ACHN (cell line): ENCODE data around the gene ITGA7.

ENCODE experiments used
- DNase-seq: peaks from one replicate; pipeline ENCODE4 v3.0.0-alpha.2; 2015
- in situ Hi-C: cut with HindIII; loops from 2 replicates; pipeline ENCODE4 v1.10.0; 2017; ENCODE audit warnings: low sequenced_read_pairs, low pct_ligation_motif_present, low pct_unique_long_range_greater_than_20kb

ITGA7 gene

DNA sequence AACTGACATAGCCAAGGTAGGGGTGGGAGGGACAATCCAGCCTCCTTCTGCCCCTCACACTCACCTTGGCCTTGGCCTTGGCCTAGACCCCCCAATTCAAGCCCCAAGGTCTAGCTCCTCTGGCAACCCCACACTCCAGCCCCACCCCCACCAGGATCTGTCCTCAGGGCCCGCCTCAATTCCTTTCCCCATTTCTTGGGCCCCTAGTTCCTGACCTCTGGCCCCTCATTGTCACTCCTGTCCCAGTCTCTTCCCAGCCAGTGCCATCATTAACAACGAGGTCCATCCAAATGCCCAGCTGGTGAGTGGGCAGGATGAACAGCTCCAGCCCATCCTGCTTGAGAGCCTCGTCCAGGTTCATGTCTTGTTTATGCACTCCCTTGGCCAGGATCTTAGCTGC lies 28.4 kb upstream of the ITGA7 start:
- in situ Hi-C loops, result no loop called here
- DNase-seq, result no peak

DNA sequence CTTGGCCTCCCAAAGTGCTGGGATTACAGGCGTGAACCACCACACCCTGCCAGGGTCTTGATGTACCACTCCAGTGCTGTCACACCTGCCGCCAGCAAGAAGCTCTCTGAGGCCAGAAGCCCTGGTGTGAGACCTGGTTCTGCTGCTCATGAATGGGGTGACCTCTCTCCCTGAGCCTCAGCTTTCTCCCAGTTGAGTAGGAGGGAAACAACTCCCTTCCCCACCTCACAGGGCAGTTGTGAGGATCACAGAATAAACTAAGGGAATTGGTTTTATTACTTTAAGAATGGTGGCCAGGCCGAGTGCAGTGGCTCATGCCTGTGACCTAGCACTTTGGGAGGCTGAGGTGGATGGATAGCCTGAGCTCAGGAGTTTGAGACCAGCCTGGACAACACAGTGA lies 26.9 kb upstream of the ITGA7 start:
- DNase-seq, result no peak
- in situ Hi-C loops, result no loop called here

DNA sequence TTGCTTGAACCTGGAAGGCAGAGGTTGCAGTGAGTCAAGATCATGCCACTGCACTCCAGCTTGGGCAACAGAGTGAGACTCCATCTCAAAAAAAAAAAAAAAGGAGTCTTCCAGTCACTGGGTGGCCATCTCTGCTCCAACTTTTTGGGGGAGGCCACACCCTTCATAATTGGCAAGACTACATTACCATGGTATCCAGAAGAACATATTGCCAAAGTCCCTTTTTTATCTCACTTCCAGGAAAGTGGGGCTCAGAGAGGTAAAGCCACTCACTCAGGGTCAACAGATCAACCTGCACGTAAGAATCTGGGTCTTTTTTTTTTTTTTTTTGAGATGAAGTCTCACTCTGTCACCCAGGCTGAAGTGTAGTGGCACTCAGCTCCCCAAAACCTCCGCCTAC lies 26.2 kb upstream of the ITGA7 start:
- no peak for DNase-seq
- in situ Hi-C loops, result no loop called here

DNA sequence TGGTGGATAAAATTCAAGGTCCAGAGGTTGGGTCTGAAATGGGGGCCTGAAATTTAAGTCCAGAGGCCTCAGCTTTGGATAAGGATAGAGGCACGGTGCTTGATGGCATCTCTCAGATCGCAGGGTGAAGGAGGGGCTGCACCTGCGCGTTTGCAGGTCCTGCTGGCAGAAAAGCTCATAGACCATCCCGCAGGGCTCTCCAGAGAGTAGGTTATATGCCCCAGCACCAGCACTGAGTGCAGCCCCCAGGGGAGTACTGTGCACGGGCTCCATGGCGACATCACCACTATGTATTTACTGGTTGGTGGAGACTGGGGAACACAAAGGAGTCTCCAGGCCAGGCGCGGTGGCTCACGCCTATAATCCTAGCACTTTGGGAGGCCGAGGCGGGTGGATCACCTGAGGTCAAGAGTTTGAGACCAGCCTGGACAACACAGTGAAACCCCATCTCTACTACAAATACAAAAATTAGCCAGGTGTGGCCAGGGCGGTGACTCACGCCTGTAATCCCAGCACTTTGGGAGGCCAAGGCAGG lies 25.4 kb upstream of the ITGA7 start:
- in situ Hi-C loops, result no loop called here
- no peak for DNase-seq

DNA sequence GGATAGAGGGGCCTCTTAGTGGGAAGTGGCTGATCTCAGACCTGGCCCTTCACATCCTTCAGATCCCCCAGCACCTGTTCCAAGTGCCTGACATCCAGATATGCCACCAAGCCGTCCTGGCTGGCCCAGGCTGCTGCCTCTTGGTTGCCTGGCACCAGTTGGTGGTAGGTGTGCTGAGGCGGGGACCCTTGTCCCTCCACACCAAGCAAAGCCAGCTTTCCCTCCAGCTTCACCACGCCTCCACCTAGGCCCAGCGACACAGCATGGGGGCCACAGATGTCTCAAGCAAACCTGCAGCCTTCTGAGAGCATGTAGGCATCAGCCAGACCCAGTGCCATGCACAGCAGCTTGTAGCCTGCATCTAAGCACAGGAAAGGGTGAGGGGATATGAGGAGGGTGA lies 24.6 kb upstream of the ITGA7 start:
- DNase-seq, result no peak
- in situ Hi-C loops, result no loop called here

DNA sequence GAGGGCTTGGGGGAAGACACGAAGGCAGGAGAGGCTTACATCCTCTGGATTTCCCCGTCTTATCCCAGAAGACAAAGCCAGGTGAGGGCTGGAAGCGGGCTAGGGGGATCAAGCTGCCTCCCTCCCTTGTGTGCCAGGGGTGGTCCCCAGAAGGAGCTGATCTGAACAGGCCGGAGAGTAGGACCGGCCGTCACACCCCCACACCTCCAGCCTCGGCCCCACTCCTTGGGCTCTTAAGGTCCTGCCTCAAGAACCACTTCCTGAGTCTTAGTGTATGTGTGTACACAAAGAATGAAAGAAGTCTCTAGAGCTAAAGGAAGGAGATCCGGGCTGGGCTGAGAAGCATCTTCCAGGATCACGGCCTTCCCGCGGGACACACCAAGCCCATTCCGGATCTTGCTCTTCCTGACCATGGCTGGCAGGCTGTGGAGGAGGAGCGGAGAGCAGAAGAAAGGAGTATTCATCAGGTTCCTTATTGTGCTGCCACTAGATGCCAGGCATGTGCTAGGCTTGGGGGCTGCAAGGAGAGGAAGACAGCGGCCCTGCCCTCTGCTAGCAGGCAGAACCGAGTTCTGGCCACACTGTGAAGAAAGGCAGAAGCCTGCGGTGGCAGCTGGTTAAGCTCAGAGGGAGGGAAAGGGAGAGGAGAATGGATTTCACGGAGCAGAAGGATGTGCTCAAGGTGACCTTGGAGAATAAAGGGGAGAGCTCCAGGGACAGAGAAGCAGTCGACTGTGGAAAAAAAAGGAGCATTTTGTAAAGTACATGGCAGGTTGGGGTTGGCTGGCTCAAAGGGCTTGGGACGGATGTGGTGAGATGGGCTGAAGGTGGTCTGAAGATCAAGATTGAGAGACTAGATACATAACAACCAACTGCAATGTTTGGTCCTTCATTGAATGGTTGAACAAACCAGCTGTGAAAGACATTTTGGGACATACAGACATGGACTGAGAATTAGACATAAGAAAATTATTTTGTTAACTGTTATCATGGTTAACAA lies 22.4 kb upstream of the ITGA7 start:
- DNase-seq, result peak; percentile 78
- in situ Hi-C loops, result no loop called here

DNA sequence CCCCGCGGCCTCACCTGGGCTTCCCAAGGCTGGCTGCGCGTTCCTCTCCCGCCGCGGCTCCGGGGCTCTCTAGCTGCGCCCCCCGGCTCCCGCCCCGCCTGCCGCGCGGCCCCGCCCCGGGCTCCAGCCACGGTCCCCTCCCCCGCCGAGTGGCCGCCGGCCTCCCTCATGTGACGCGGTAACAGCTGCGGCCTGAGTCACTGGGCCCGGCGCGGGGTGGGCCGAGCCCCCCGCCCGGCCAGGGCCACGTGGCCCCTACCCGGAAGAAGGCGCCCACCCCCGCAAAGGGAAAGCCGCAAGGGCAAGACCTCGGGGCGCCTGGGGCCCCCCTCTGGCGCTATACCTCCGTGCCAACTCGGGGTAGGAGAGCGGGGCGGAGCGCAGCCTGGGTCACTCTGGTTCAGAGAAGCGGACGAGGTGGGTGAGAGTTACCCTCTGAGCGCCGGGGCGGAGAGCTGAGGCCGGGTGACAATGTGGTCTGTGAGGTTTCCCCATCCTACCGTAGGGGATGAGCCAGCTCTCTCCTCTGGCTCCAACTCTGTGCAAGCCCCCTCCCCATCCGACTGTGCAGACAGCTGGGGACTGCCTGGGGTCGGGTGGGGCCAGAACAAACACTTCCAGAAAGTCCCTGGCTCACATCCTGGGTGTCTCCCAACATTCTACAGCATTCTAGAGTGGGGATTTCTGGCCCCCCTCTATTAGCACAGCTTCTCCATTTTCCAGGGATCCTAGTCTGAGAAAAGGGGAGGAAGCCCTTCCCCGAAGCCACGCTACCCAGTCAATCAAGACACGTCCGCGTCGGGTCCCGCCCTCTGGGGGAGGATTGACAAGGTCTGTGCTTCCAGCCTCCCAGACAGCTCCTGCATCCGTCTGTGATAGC lies 21.5 kb upstream of the ITGA7 start, which contains the start of gene CD63:
CD63 (minus strand) TSS at position 71 of the 880 bp plus-strand sequence. CDS start 668 bp downstream, outside the sequence.
- in situ Hi-C loops, result no loop called here
- DNase-seq, result peak; percentile 99

DNA sequence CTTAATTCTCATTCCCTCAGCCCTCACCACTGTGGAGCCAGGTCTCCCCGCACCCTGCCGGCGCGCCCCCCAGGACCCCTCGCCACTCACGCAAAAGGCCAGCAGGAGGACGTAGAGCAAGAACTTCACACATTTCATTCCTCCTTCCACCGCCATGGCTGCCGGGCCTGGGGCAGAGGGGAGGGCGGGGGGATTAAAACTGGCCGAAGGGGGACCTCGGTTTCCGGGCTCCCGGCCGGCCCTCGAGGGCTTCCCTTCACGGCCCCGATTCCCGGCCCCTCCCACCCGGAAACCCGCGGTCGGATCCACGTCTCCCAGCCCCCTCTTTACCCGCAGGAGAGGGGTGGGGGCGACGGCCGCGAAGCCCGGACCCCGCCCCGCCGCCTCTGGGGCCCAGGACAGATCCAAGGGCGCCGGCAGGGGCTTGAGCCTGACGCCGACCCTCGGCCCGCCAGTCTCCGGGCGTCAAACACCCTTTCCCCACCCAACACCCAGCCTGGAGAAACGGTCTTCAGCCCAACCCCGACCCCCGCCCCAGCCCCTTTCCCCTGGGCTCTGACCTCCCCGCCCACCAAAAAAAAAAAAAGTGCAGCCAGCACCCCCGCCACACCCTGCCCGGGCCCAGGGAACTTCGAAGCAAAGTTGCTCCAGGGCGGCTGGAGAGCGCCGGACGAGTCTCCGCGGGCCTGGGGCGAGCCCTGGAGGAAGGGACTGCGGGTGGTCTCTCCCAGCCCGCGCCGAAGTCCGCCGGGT lies 20.7 kb upstream of the ITGA7 start:
- in situ Hi-C loops, result no loop called here
- peak; percentile 85 for DNase-seq

DNA sequence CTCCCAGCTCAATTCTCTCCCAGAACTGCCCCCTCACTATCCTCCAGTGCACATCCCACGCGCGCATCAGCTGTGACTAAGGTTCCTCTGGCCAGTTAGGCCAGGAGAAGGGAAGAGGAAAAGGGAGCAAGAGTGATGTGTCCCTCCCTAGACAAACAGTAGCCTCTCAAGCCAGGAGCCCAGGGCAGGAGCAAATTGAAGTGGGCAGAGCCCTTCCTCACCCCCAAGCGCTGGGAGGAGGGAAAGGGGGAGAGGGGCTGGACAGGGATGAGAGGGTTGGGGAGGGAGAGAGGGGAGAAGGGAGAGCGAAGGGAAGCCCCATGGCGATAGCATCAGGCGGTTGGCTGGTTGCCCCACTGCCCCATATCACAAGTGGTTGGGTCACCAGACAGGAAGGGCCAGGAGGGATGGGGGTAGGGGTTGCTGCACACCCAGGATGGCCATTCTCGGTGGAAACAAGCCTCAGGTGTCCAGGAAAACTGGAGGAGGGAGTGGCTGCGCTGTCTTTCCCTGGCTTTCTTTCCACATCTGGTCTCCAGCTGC lies 20.0 kb upstream of the ITGA7 start:
- peak; percentile 60 for DNase-seq
- in situ Hi-C loops, result no loop called here

DNA sequence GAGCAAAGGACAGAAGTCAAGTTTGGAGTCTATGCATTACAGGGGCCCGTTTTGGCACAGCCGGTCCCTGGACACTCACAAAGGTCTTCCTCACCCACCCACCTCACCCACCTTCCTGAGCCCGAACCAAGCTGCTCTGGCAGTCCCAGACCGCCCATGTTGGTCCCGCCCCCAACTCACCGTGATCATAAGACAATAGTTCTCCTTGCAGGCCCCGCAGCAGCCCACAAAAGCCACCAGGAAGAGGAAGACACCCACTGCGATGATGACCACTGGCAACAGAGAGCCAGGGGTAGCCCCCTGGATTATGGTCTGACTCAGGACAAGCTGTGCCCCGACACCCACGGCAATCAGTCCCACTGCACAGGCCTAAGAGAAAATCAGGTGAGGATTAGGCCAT lies 19.3 kb upstream of the ITGA7 start:
- DNase-seq, result no peak
- in situ Hi-C loops, result no loop called here

DNA sequence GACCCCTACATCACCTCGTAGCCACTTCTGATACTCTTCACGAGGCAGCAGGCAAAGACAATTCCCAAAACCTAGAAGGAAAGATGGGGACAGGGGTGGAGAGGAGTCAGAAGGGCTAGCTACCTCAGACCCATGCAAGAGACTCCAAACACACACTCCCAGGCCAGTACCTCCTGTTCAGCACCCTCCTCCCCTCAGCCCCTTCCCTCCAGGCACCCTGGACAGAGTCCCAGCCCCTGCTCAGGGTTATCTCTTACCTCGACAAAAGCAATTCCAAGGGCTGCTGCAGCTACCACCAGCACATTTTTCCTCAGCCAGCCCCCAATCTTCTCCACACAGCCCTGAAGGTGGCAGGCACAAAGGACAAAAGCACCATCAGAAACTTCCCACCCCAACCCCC lies 17.9 kb upstream of the ITGA7 start:
- no peak for DNase-seq
- in situ Hi-C loops, result no loop called here

DNA sequence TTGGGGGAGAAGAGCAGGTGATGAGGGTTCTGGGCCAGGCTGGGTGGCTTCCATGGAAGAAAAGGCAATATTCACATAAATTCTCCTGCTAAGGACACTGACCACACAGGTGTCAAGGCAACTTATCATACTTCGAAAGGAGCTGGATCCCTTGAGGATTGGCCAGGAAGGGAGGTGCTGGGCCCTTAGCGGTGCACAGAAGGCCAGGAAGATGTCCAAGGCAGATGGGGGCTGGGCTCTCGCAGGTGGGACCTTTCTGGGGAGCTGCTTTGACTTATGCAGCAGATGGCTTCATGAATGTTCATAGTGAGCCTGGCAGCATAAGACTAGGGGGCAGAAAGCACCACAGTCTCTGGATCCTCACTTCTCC lies 17.2 kb upstream of the ITGA7 start:
- in situ Hi-C loops, result no loop called here
- no peak for DNase-seq

DNA sequence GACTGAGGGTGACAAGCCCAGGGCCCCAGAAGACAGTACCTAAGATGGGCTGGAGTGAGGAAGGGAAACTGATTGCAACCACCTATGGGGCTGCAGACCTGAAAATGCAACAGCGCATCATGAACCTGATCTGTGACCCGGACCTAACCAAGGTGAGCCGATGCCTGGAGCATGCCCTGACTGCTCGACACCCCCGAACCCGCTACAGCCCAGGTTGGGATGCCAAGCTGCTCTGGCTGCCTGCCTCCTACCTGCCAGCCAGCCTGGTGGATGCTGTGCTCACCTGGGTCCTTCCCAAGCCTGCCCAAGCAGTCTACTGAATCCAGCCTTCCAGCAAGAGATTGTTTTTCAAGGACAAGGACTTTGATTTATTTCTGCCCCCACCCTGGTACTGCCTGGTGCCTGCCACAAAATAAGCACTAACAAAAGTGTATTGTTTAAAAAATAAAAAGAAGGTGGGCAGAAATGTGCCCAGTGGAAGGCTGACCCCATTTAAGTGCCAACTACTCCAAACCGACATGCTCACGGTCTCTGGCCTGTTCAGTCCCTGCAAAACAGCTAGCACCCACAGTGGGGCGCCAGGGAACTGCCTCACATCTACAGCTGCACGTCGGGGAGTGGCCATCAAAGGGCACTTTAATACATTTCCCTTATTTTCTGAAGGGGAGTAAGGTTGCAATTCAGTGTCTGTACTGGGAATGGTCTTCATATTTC lies 16.7 kb upstream of the ITGA7 start:
- in situ Hi-C loops, result no loop called here
- peak; percentile 82 for DNase-seq

DNA sequence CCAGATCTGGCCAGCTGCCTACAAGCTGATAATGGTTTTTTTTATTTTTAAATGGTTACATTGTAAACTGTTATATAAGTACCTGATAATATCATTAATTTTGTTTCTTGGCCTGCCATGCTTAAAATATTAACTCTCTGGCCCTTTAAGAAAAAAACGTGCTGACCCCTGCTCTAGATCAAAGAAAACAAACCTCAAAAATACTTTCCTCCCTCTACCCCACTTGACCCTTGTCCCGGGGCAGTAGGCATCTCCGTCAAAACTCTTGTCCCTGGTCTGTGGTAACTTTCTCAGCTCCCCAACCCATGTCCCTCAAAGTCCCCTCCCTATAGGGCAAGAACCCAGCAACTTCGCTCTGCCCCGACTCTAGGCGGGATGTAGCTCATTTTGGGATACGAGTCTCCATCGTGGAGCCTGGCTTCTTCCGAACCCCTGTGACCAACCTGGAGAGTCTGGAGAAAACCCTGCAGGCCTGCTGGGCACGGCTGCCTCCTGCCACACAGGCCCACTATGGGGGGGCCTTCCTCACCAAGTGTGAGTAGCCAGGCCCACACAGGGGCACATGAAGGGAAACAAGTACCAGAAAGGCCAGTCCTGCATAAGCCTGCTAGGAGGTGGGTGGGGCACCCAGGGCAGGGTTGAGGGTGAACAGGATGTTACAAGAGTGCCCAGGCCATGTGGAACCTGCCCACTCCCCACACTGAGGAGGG lies 16.0 kb upstream of the ITGA7 start:
- in situ Hi-C loops, result no loop called here
- DNase-seq, result no peak

DNA sequence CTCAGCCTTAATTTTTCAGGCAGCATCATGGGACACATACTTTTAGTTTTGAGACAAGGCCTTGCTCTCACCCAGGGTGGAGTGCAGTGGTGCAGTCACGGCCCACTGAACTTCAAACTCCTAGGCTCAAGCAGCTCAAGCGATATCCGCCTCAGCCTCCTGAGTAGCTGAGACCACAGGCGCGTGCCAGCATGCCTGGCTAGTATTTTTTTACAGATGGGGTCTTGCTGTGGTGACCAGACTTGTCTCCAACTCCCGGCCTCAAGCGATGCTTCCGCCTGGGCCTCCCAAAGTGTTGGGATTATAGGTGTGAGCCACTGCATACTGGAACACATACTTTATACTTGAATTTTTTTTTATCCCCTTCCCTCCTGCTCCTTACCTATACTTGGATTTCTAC lies 15.2 kb upstream of the ITGA7 start:
- no peak for DNase-seq
- in situ Hi-C loops, result no loop called here

DNA sequence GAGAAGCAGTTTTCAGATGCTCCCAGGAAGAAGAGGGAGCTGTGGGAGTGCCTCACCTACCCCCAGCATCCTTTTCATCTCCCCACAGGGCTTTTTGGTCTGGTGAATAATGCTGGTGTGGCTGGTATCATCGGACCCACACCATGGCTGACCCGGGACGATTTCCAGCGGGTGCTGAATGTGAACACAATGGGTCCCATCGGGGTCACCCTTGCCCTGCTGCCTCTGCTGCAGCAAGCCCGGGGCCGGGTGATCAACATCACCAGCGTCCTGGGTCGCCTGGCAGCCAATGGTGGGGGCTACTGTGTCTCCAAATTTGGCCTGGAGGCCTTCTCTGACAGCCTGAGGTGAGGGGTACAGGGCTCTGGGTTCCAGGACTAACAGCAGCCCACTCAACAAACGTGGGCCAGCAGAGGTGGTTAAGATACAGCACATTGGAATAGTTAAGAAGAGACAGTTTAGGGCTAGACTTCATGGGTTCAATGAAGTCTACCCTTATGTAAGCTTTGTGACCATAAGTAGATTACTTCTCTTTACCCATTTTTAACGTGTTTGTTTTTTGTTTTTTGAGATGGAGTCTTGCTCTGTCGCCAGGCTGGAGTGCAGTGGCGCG lies 14.0 kb upstream of the ITGA7 start:
- in situ Hi-C loops, result no loop called here
- DNase-seq, result no peak
